Stomach (tissue), 9 donors: ENCODE results near the gene DIDO1. TPM values are rescaled to one million over a fixed set of nuclear protein-coding genes. Genes with fewer than 3 reads are reported as not detected.

ENCODE experiments used
- DNase-seq, 2 donors: peaks; one replicate each; pipeline versions ENCODE4 v3.0.0 to v3.0.0-alpha.2; 2013 to 2019
- H3K27ac ChIP-seq, 5 donors: fragments of 200-600 bp in 4 of 5; sonication (generic) in 4 of 5; one replicate each; pipeline ENCODE4 v1.5.1; 2013 to 2019; ENCODE audit warnings: mild to moderate bottlenecking in 1 of 5, moderate library complexity in 1 of 5
- H3K27me3 ChIP-seq, 3 donors: fragments of 200-600 bp; sonication (generic); one replicate each; pipeline ENCODE4 v1.5.1; 2017 to 2019; ENCODE audit warnings: mixed run types in 1 of 3
- H3K36me3 ChIP-seq, 4 donors: fragments of 200-600 bp; sonication (generic); 1 replicate in 3 of 4; 2 replicates in 1 of 4; pipeline ENCODE4 v1.5.1; 2016 to 2019
- H3K4me1 ChIP-seq, 4 donors: fragments of 200-600 bp; sonication (generic); one replicate each; pipeline ENCODE4 v1.5.1; 2016 to 2019
- H3K4me3 ChIP-seq, 4 donors: fragments of 200-600 bp; sonication (generic) in 3 of 4; one replicate each; pipeline ENCODE4 v1.5.1; 2016 to 2019; ENCODE audit warnings: mild to moderate bottlenecking in 1 of 4
- H3K9me3 ChIP-seq, 4 donors: fragments of 200-600 bp; sonication (generic); one replicate each; pipeline ENCODE4 v1.5.1; 2016 to 2019
- CTCF ChIP-seq, 7 experiments: fragments of 450-650 bp in 4 of 7; fragments of 200-600 bp in 3 of 7; sonication (generic) in 3 of 7; IDR thresholded peaks; one replicate each; pipeline ENCODE4 v1.5.1; 2016 to 2019; ENCODE audit warnings: antibody characterized with exemption in 7 of 7, control low read depth in 2 of 7, mild to moderate bottlenecking in 1 of 7
- EP300 ChIP-seq: sonication (generic); formaldehyde crosslinking; IDR thresholded peaks from one replicate; pipeline ENCODE4 v1.6.1; 2017; ENCODE audit warnings: antibody characterized with exemption
- POLR2A ChIP-seq, 4 donors: fragments of 450-650 bp; IDR thresholded peaks; one replicate each; pipeline ENCODE4 v1.6.1; 2016; ENCODE audit warnings: antibody characterized with exemption in 4 of 4, control low read depth in 2 of 4, mild to moderate bottlenecking in 1 of 4, moderate library complexity in 1 of 4
- POLR2AphosphoS5 ChIP-seq, 3 donors: sonication (generic); formaldehyde crosslinking; IDR thresholded peaks; one replicate each; pipeline ENCODE4 v1.6.1; 2016; ENCODE audit warnings: antibody characterized with exemption in 3 of 3
- WGBS, 5 donors: extraction: QIAGEN DNeasy Blood & Tissue Kit in 3 of 5; methylation state at CpG; one replicate each; pipeline versions ENCODE4 v1.1.5 to v1.1.7; 2013 to 2018; 5-methylcytosine and 5-hydroxymethylcytosine counted together
- intact Hi-C: fragments of 100-400 bp; cut with DNase I; formaldehyde crosslinking; loops from one replicate; pipeline ENCODE4 v1.15.1; 2023; ENCODE audit warnings: low total_unique reads
- polyA plus RNA-seq, 3 donors: library from polyadenylated mRNA; stranded (reverse); fragments of 200-250 nt; gene quantifications; one replicate each; pipeline ENCODE4 v1.2.3, GENCODE V29; 2013
- total RNA-seq, 5 donors: library from RNA; depleted of rRNA; stranded (reverse); fragments of >200 nt; gene quantifications; one replicate each; pipeline versions ENCODE4 v1.1.0 to v1.2.3, GENCODE V29; 2014 to 2016
- donor health status: healthy with polysubstance abuse.
- donor health status: Bipolar disorder and iron deficiency.
- donor health status: healthy.

DIDO1 gene
- total and polyA plus RNA-seq, 8 donors, result 8.1 to 117 (median 57.7) TPM

GRCh38 chr20:62897666-62898065 lies 28.6 kb downstream of the DIDO1 start:
- no peak for DNase-seq
- H3K27ac ChIP-seq, result peak overlapping the region in 2 of 5 donors; percentile 56 to 65
- no peak for TF ChIP-seq POLR2AphosphoS5 (IDR thresholded peaks at IDR 0.05)
- intact Hi-C loops, result no loop called here
- peaks cover 43 to 62% (median 60%) of the 10 kb centered on the region in 4 donors for H3K36me3 ChIP-seq
- H3K9me3 ChIP-seq, result no peaks in the 10 kb centered on the region
- no peaks in the 10 kb centered on the region for H3K27me3 ChIP-seq
- H3K4me1 ChIP-seq, result peaks cover 26 to 38% (median 36%) of the 10 kb centered on the region in 4 donors
- 74 to 79% (median 77%) methylated on average over 11 of the region's 11 CpGs for WGBS, 5 donors
- H3K4me3 ChIP-seq, result no peak overlapping the region

GRCh38 chr20:62896526-62896925 lies 29.8 kb downstream of the DIDO1 start:
- no peak for DNase-seq
- H3K27me3 ChIP-seq, result no peaks in the 10 kb centered on the region
- H3K4me3 ChIP-seq, result no peak overlapping the region
- intact Hi-C loops, result no loop called here
- TF ChIP-seq POLR2A (IDR thresholded peaks at IDR 0.05) (no peak), CTCF (IDR thresholded peaks at IDR 0.05) (no peak), POLR2AphosphoS5 (IDR thresholded peaks at IDR 0.05) (no peak), EP300 (no peak)
- H3K36me3 ChIP-seq, result peaks cover 54 to 62% (median 60%) of the 10 kb centered on the region in 4 donors
- no peak overlapping the region for H3K27ac ChIP-seq
- peaks cover 26 to 38% (median 36%) of the 10 kb centered on the region in 4 donors for H3K4me1 ChIP-seq
- no peaks in the 10 kb centered on the region for H3K9me3 ChIP-seq
- 94 to 97% (median 96%) methylated on average over 15 to 16 of the region's 16 CpGs for WGBS, 5 donors

GRCh38 chr20:62895539-62895938 lies 30.8 kb downstream of the DIDO1 start:
- H3K9me3 ChIP-seq, result no peaks in the 10 kb centered on the region
- TF ChIP-seq POLR2A (IDR thresholded peaks at IDR 0.05), result no peak
- TF ChIP-seq POLR2AphosphoS5 (IDR thresholded peaks at IDR 0.05), result no peak
- no peak for TF ChIP-seq EP300
- TF ChIP-seq CTCF (IDR thresholded peaks at IDR 0.05), result no peak
- peaks cover 25 to 30% (median 27%) of the 10 kb centered on the region in 4 donors for H3K4me1 ChIP-seq
- no peaks in the 10 kb centered on the region for H3K27me3 ChIP-seq
- DNase-seq, result no peak
- peaks cover 61 to 64% (median 64%) of the 10 kb centered on the region in 4 donors for H3K36me3 ChIP-seq
- intact Hi-C loops, result no loop called here
- WGBS, 5 donors, result 86 to 91% (median 89%) methylated on average over 9 of the region's 9 CpGs
- H3K27ac ChIP-seq, result no peak overlapping the region
- no peak overlapping the region for H3K4me3 ChIP-seq

GRCh38 chr20:62894261-62894660 lies 32.0 kb downstream of the DIDO1 start:
- 89 to 94% (median 91%) methylated on average over 14 of the region's 14 CpGs for WGBS, 5 donors
- peaks cover 12 to 17% (median 15%) of the 10 kb centered on the region in 4 donors for H3K4me1 ChIP-seq
- no peaks in the 10 kb centered on the region for H3K9me3 ChIP-seq
- no peak overlapping the region for H3K4me3 ChIP-seq
- no peak for DNase-seq
- H3K27ac ChIP-seq, result no peak overlapping the region
- no peaks in the 10 kb centered on the region for H3K27me3 ChIP-seq
- intact Hi-C loops, result no loop called here
- TF ChIP-seq POLR2AphosphoS5 (IDR thresholded peaks at IDR 0.05), result no peak
- TF ChIP-seq POLR2A (IDR thresholded peaks at IDR 0.05), result no peak
- no peak for TF ChIP-seq CTCF (IDR thresholded peaks at IDR 0.05)
- TF ChIP-seq EP300, result no peak
- peaks cover 74 to 77% (median 76%) of the 10 kb centered on the region in 4 donors for H3K36me3 ChIP-seq

GRCh38 chr20:62893700-62894099 lies 32.6 kb downstream of the DIDO1 start:
- Histone ChIP-seq H3K27ac (no peak overlapping the region), H3K4me3 (no peak overlapping the region), H3K9me3 (no peaks in the 10 kb centered on the region), H3K27me3 (no peaks in the 10 kb centered on the region), H3K36me3 (peaks cover 79 to 83% (median 82%) of the 10 kb centered on the region in 4 donors), H3K4me1 (peaks cover 8 to 11% (median 9%) of the 10 kb centered on the region in 4 donors)
- intact Hi-C loops, result no loop called here
- no peak for DNase-seq
- TF ChIP-seq POLR2AphosphoS5 (IDR thresholded peaks at IDR 0.05) (no peak), EP300 (no peak), POLR2A (IDR thresholded peaks at IDR 0.05) (no peak), CTCF (IDR thresholded peaks at IDR 0.05) (no peak)
- 92 to 97% (median 95%) methylated on average over 13 to 14 of the region's 14 CpGs for WGBS, 5 donors
